ENCODE measurements around the gene PLA2G1B.

PLA2G1B gene

DNA sequence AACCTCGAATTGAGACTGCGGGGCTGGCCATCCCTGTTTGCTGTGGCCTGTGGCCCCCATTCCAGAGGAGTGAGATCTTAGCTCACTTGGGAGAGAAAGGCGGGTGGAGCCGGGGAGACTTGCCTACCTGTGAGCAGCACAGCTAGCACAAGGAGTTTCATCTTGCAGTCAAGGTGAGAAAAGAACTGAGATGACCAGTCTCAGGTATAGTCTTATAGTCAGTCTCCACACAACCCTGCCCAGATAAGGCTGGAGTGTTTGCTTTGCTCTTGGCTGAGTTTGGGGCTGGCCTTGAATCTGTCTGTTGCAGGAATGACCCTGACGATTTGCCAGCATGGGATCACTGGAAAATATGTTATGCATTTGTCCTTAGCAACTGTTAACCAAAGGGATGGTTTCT, at the start of gene PLA2G1B:
Gene PLA2G1B, minus strand, starts transcription at position 187 of the 400 bp plus-strand sequence. Its CDS starts 26 bp downstream, at position 161.
- no peak for DNase-seq

DNA sequence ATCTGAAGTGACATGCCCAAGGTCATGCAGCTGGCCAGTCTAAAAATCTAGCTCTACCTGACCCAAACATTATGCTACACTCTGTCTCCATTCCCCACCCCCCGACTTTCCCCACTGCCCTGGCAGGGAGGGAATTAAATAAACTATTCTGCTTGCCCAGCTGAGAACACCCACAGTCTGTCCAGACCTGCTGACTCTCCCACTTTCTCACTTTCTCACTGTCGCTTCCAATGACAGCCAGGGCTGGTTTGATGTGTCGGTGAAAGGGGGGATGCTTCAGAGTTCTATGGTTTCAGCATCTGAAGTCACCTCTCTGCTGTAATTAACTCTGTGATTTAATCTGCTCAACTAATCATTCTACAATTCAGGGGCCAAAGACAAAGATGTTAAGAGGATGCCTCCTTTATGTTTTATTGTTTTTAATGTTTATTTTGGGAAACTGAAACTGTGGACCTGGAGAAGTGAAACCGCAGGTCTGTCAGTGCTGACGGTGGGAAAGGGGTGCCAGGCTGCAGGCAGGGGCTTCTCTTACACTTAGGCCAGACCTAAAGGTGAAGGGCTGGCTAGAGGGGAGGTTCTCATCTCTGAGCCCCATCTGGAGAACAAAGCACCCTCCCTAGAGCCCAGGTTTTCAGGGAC, 49.5 kb upstream of the PLA2G1B start:
- no peak for DNase-seq

- no peak for DNase-seq
Measured at GRCh38 chr12:120376416-120376815, 48.8 kb upstream of the PLA2G1B start.

DNA sequence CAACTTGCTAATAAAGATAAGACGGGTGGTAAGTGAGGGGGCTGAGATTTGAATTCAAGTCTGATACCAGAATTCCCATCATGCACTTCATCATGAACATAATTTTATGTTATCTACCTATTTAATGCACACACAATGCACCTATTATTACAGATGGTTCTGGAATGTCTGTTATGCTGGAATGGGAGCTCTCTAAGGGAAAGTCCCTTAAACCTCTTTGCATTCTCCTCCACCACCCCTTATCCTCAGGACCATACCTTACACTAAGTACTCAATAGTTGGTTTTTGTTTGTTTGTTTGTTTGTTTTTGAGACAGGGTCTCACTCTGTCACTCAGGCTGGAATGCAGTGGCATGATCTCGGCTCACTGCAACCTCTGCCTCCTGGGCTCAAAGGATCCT, 48.4 kb upstream of the PLA2G1B start:
- DNase-seq = no peak

- no peak for DNase-seq
Measured at GRCh38 chr12:120373683-120374082, 46.1 kb upstream of the PLA2G1B start.

DNA sequence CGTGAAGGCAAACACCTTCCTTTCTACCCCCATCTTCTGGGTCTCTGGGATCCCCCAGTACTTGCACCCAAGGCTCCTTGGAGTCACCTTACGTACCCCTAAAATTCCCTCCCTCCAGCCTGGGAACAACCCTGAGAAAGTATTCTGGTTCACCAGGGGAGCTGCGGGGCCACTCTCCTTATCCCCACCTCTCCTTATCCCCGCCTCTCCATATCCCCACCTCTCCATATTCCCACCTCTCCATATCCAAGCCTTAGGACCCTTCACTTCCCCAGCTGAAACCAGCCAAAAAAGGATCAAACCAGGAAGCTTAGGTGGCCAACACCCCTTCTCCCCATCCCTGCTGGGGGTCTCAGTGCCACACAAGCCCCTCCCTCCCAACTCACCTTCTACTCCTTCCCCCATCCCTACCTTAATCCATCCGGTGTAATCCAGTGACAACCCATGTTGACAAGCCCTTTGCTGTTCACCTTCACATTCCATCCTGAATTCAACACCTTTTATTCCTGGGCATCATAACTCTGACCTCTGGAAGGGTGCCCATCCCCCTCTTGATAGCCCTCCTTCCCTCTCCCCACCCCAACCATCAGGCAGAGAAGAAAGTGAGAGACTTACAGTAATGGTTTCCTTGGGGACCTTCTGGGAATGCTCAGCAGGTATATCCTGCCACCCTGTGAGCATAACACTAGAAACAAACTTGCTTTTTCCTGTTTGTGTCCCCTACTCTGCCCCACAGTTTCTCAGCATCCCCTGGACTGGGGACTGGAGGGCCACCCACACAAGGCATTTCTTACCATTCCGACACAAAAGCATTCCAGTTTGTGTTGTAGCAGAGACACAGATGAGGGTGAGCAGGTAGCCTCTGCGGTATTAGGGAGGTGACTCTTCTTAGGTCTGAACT, 43.0 kb upstream of the PLA2G1B start:
- no peak for DNase-seq

DNA sequence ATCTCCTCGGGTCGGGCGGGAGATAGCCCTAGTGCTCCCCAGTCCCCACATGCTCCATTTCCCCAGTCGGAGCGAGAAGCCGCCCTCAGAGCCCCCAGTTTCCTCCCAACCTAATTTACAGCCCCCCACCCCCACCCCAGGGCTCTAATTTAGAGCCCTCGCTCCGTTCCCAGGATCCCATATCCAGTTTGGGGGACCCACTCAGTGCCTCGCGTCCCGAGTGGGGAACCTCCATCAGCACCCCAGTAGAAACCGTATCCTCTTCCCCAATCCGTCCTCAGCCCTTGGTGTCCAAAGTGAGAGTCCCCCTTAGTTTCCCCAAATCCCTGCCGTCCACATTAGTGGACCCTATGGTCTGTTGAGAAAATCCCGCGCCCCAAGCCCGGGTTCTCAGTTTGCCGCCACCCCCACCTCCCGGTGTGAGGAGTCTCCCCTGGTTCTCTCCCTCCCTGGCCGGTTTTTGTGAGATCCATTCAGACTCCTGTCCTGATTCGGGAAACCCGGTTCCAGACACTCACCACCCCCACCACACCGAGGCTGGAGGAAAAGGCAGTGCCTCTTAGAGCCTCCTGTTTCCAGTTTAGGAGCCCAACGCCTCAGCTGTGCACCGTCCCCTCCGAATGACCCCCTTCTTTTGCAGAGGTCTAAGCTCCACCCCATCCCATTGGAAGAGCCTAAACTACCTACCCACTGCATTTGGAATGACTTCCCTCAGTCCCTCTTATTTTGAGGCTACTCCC, 42.2 kb upstream of the PLA2G1B start:
- no peak for DNase-seq

DNA sequence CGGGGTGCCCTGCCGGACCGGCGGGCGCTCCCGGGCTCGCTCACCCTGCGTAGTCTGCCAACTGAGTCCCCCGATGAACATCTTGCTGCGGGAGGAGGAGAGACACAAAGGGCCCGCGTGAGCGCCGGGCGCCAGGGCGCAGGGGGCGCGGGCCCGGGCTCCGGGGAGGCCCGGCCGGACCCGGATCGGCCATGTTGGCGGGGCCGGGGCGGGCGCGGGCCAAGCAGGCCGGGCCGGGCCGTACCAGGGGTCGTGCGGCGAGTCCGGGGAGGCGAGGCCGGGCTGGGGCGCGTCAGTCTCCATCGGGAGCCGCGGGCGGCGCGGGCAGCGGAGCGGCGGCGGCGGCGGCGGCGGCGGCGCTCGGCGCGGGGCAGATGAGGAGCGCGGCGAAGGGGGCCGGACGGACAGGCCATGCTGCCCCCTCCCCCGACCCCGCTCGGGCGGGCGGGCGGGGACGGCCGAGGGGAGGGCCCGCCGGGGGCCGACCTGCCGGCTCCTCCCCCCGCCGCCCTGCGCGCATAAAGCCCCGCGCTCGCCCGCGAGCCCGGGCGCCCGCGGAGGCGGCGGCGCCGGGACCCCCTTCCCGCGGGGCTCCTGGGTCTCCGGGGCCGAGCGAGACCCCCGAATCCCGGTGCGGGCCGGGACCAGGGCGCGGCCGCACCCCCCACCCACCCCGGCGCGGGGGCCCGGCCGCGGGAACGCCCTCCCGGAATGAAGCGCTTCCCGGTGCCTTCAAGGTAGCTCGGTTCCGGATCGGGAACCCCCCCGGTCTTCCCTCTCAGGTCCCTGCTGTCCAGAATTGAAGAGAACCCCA, 41.4 kb upstream of the PLA2G1B start, which contains the start of gene MSI1:
Gene MSI1, minus strand, starts transcription at position 376 of the 814 bp plus-strand sequence. Its CDS starts 73 bp downstream, at position 303.
- DNase-seq = no peak

DNA sequence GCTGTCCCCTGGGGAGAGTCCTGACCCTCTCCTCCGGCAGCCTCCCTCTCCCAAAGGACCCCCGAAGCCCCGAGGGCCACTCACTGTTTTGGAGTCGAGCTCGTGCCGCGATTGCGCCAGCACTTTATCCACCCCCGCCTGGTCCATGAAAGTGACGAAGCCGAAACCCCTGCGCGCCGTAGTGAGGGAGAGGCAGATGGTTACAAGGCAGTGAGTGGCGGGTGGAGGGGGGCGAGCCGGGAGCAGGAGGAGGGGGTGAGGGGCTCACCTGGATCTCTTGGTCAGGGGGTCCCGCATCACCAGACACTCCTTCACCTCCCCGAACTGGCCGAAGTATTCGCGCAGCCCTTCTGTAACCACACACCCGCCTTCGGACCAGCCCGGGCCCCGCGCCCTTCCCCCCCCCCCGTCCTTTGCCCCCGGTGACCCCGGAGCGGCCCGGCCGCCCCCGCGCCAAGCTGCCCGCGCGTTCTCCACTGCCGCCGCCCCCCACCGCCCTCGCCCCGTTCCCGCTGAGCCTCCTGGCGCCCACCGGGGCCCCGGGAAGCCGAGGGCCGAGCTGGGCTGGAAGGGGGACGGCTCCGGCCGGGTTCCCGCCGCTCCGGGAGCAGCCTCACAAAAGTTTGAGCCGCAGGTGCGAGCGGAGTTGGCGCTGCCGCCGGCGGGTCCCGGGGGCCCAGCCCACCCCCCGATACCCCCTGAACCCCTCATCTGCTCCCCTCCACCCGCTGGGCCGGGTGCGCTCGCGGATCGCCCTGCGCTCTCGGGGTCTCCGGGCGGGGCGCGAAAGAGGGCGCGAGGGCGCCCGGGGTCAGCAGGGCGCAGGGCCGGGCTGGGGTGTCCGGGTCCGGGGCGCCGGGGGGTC, 40.6 kb upstream of the PLA2G1B start:
- no peak for DNase-seq

GRCh38 chr12:120367233-120367923, 39.8 kb upstream of the PLA2G1B start:
- peak; percentile 27 to 50 for DNase-seq

DNA sequence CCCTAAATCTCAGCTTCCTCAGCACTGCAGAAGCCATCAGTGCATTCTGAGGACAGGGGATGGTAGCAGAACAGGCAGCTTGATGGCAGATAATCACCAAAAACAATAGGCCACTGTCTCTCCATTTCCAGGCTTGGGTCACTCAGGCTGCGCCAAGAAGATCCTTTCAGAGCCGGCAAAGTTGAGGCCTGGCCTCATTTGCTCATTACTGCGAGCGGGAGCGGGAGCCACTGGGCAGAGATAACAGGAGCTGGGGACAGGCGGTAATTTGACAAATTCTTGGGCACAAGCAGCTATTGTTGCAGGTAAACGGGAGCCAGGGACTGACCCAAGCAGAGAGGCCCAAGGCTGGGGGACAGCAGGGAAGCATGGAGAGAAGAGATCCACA, 39.3 kb upstream of the PLA2G1B start:
- no peak for DNase-seq

DNA sequence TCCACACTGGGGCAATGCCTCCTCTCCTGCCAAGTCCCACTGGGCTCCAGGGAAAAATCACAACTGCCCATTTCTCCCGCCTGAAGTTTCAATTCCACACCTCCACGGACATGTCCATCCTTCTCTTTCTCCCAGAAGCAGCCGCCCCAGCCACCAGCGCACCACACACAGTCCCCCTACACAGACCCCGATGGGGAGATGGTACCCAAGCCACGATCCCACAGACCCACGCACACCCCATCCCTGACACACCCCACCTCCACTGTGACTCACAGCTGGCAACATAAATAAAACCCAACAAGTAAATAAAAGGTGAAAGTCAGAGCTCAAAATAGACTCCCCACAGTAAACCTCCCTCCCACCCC, 38.7 kb upstream of the PLA2G1B start:
- DNase-seq = no peak

DNA sequence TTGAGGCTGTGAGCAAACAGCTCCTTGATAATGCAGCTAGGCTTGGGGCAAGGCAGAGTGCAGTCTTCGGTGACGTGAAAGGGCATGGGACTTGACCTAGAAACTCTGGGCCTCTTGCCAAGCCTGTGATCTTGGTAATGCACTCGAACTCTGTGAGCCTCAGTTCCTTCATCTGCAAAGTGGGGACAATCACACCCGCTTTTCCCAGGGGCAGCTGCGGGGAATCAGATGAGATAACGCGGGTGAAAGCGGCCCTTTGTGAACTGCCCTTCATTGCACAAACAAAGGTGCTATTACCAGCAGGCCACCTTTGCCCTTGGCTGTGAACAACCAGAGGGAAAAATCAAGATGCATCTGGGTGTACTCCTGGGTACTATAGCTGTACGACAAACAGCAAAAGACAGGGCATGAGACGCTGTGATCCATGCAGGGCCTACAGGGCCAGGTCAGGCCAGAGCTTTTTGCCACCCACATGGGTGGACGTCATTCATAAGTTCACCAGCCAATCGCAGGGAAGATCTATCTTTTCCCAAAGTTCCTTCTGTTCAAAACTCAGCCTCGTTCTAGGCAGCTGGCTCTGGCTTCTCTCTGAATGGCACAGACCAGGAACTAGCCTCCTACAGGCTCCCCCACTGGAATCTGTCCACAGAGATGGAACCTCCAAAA, 38.2 kb upstream of the PLA2G1B start:
- no peak for DNase-seq

DNA sequence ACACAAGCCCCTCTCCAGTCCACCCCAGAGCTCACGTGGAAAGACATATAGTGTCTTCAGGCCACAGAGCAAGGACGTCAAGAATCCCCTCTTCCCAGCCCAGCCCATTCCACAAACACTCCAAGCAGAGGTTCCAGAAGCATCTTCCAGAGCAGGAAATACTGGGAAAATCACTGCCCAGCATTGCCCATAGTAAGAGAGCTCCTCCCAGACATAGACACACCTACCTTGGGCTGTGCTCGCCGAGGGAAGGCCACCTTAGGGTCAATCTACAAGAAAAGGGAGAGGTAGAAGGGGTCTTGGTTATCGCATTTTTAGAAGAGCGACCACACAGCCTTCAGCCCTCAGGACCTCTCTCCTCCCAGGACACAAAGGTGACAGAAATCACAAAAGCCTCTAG, 36.9 kb upstream of the PLA2G1B start:
- DNase-seq = no peak

GRCh38 chr12:120363274-120363855, 35.8 kb upstream of the PLA2G1B start:
- DNase-seq = no peak

- DNase-seq = no peak
Measured at GRCh38 chr12:120362516-120363273, 35.1 kb upstream of the PLA2G1B start.

- peak; percentile 91 to 94 for DNase-seq
Measured at GRCh38 chr12:120361506-120362208, 34.1 kb upstream of the PLA2G1B start.

DNA sequence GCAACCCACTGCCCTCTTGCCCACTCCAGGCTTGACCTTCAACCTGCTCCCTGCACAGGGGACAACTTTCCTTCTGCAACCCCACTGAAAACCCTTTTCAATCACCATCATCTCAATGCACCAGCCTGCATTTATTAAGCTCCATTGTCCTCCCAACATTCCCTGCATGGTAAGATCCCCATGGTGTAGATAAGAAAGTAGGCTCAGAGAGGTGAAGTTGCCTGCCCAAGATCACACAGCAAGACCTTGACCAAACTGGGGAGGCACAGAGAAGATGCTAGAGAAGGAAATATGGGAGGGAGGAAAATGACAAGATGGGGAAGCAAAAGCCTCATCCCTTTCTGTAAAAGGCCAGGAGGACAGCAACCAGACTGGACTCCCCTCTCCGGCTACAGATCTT, 31.5 kb upstream of the PLA2G1B start:
- DNase-seq = no peak

Measured in NCI-H1930 (cell line).